Keratinocyte (primary cell): ENCODE measurements around the gene SLC16A7.

Experiments used
- CTCF ChIP-seq, 3 experiments: IDR thresholded peaks in 1 of 3; conservative IDR thresholded peaks in 1 of 3; optimal IDR thresholded peaks in 1 of 3; 2 replicates in 2 of 3; 3 replicates in 1 of 3; pipeline versions ENCODE3 to v1.5.1; 2011; ENCODE audit warnings: low read length in 3 of 3, mild to moderate bottlenecking in 3 of 3, moderate library complexity in 2 of 3, control low read depth in 1 of 3, inconsistent platforms in 1 of 3; ENCODE audit not compliant: insufficient read depth in 2 of 3; ENCODE audit errors: extremely low read depth in 1 of 3
- EZH2 ChIP-seq: IDR thresholded peaks from one replicate; pipeline ENCODE4 v1.6.1; 2012; ENCODE audit warnings: inconsistent platforms, mild to moderate bottlenecking, low read length, moderate library complexity

GRCh38 chr12:59620326-59620725, 24.5 kb downstream of the SLC16A7 start:
- no peak for TF ChIP-seq CTCF (optimal IDR thresholded peaks at IDR 0.05 in 1 of 3, IDR thresholded peaks at IDR 0.05 in 1 of 3, conservative IDR thresholded peaks at IDR 0.05 in 1 of 3; ENCODE audit: extremely low read depth in 1 of 3, insufficient read depth in 2 of 3, low read length in 3 of 3)
- no peak for TF ChIP-seq EZH2
